HEK293T (cell line): Measurements from ENCODE around the gene PAOX.
"Not testable (repeated sequence)": the region's sequence is repeated elsewhere in the genome, so short reads cannot be mapped to it uniquely, and the experiment has no call there.

Source experiments
- BHLHE40 ChIP-seq: fragments of 450-650 bp; IDR thresholded peaks from 2 replicates; pipeline ENCODE4 v1.6.1; 2016; ENCODE audit warnings: mild to moderate bottlenecking, moderate library complexity, borderline replicate concordance
- SP1 ChIP-seq: fragments of 450-650 bp; IDR thresholded peaks from 2 replicates; pipeline ENCODE4 v1.6.1; 2017
- SUZ12 ChIP-seq: fragments of 450-650 bp; IDR thresholded peaks from 2 replicates; pipeline ENCODE4 v1.6.1; 2016; ENCODE audit warnings: mild to moderate bottlenecking

- not testable (repeated sequence) for TF ChIP-seq BHLHE40, SP1, SUZ12
These were observed 2.9 kb upstream of the PAOX start for GRCh38 chr10:133376183-133376582.
